HCT116 (cell line): ENCODE results near the gene TFE3. TPM values are rescaled to one million over a fixed set of nuclear protein-coding genes. Genes with fewer than 3 reads are reported as not detected.

ENCODE experiments used
- ATAC-seq: fragments of 200-7000 bp; cut with Tn5 transposase; 2 replicates; pipeline ENCODE4 v1.9.1; 2020; ENCODE audit warnings: mild to moderate bottlenecking, moderate library complexity
- BruUV-seq: library from RNA; stranded (reverse); fragments of 400-500 nt; replicated peaks from 2 replicates; lab custom pipeline; 2021; lab: Mats Ljungman, UMichigan
- CTCF ChIA-PET: fragments of 300-600 bp; sonication (Branson Sonifier 250); formaldehyde crosslinking; loops from one replicate; lab custom pipeline; 2021; ENCODE audit warnings: antibody characterized with exemption; lab: Charles Lee
- POLR2A ChIA-PET: fragments of 300-600, 350-600 bp; sonication (Branson Sonifier 250); formaldehyde crosslinking; loops from one replicate; lab custom pipeline; 2021; ENCODE audit warnings: antibody characterized with exemption; lab: Charles Lee
- RAD21 ChIA-PET, 2 experiments: fragments of 300-600 bp; sonication (Branson Sonifier 250); formaldehyde crosslinking; loops; one replicate each; lab custom pipeline; 2023; ENCODE audit warnings: low total read pairs in 2 of 2; ENCODE audit not compliant: uncharacterized antibody in 2 of 2, unreplicated experiment in 2 of 2, low non-redundant PET in 1 of 2; lab: Charles Lee
- DNase-seq: peaks from one replicate; pipeline ENCODE4 v3.0.0-alpha.2; 2010; ENCODE audit warnings: low read depth, low spot score
- H2AFZ ChIP-seq: fragments of 200-600 bp; shearing (Covaris generic), sonication (generic); 2 replicates; pipeline ENCODE4 v1.6.1; 2017; ENCODE audit warnings: low read depth, mixed run types, mixed read lengths, antibody characterized with exemption, low read length; ENCODE audit not compliant: poor library complexity, severe bottlenecking
- H3K27ac ChIP-seq: 2 replicates; pipeline ENCODE4 v1.5.1; 2012; ENCODE audit warnings: low read depth, low read length
- H3K27me3 ChIP-seq: fragments of 200-600 bp; sonication (generic); 2 replicates; pipeline ENCODE4 v1.6.1; 2016; ENCODE audit warnings: mixed run types, low read length, mixed read lengths; ENCODE audit not compliant: insufficient read depth
- H3K36me3 ChIP-seq, 2 experiments: fragments of 200-500 bp in 1 of 2; fragments of 200-600 bp in 1 of 2; sonication (Bioruptor generic) in 1 of 2; sonication (generic) in 1 of 2; 2 replicates each; pipeline versions ENCODE4 v1.5.1 to v1.6.1; 2014 to 2016; ENCODE audit warnings: low read length in 2 of 2, inconsistent platforms in 1 of 2, mixed read lengths in 1 of 2, mixed run types in 1 of 2; ENCODE audit not compliant: insufficient read depth in 2 of 2, control insufficient read depth in 1 of 2
- H3K4me1 ChIP-seq, 2 experiments: fragments of 200-600 bp in 1 of 2; sonication (generic) in 1 of 2; 2 replicates each; pipeline versions ENCODE4 v1.5.1 to v1.6.1; 2012 to 2017; ENCODE audit warnings: low read length in 2 of 2, inconsistent platforms in 1 of 2, mild to moderate bottlenecking in 1 of 2, mixed read lengths in 1 of 2, mixed run types in 1 of 2, moderate library complexity in 1 of 2; ENCODE audit not compliant: insufficient read depth in 2 of 2, control insufficient read depth in 1 of 2
- H3K4me2 ChIP-seq: fragments of 200-600 bp; sonication (generic); 2 replicates; pipeline ENCODE4 v1.6.1; 2017; ENCODE audit warnings: mixed run types, low read length, mixed read lengths
- H3K4me3 ChIP-seq, 2 experiments: fragments of 200-600 bp in 1 of 2; sonication (generic) in 1 of 2; replicated peaks in 1 of 2; 2 replicates each; pipeline ENCODE4 v1.5.1; 2011 to 2016; ENCODE audit warnings: low read length in 2 of 2, control low read depth in 1 of 2, low read depth in 1 of 2, mild to moderate bottlenecking in 1 of 2, mixed read lengths in 1 of 2, mixed run types in 1 of 2
- H3K79me2 ChIP-seq: fragments of 200-600 bp; sonication (generic); 2 replicates; pipeline ENCODE4 v1.6.1; 2017; ENCODE audit warnings: mild to moderate bottlenecking, mixed run types, low read length, moderate library complexity, mixed read lengths; ENCODE audit not compliant: insufficient read depth
- H3K9ac ChIP-seq: fragments of 200-600 bp; sonication (generic); 2 replicates; pipeline ENCODE4 v1.6.1; 2016; ENCODE audit warnings: low read length, mixed read lengths
- H3K9me2 ChIP-seq: fragments of 200-600 bp; sonication (generic), shearing (Covaris generic); 2 replicates; pipeline ENCODE4 v1.6.1; 2017; ENCODE audit warnings: mixed run types, mild to moderate bottlenecking, moderate library complexity; ENCODE audit not compliant: insufficient read depth
- H3K9me3 ChIP-seq, 2 experiments: fragments of 200-500 bp in 1 of 2; fragments of 200-600 bp in 1 of 2; sonication (Bioruptor generic) in 1 of 2; sonication (generic) in 1 of 2; 2 replicates each; pipeline ENCODE4 v1.6.1; 2014 to 2017; ENCODE audit warnings: low read length in 2 of 2, mixed read lengths in 2 of 2, inconsistent platforms in 1 of 2, low read depth in 1 of 2, mild to moderate bottlenecking in 1 of 2, mixed run types in 1 of 2, moderate library complexity in 1 of 2; ENCODE audit not compliant: control insufficient read depth in 1 of 2, insufficient read depth in 1 of 2
- H4K20me1 ChIP-seq: fragments of 200-600 bp; sonication (generic), shearing (Covaris generic); 2 replicates; pipeline ENCODE4 v1.6.1; 2017; ENCODE audit warnings: mixed run types, mild to moderate bottlenecking, moderate library complexity; ENCODE audit not compliant: insufficient read depth
- MAX ChIP-seq: IDR thresholded peaks from 2 replicates; pipeline ENCODE4 v1.6.1; 2012
- POLR2A ChIP-seq: IDR thresholded peaks from 2 replicates; pipeline ENCODE4 v1.7.0; 2011; ENCODE audit warnings: borderline replicate concordance; ENCODE audit not compliant: insufficient read depth, insufficient read length; ENCODE audit errors: extremely low read depth
- POLR2AphosphoS5 ChIP-seq: IDR thresholded peaks from 2 replicates; pipeline ENCODE4 v1.6.1; 2011; ENCODE audit warnings: mild to moderate bottlenecking, low read depth, low read length, moderate library complexity
- RAD21 ChIP-seq: IDR thresholded peaks from 2 replicates; pipeline ENCODE4 v1.6.1; 2012; ENCODE audit warnings: low read depth, mild to moderate bottlenecking
- SIN3A ChIP-seq: IDR thresholded peaks from 2 replicates; pipeline ENCODE4 v1.6.1; 2012; ENCODE audit warnings: low read depth
- SP1 ChIP-seq: IDR thresholded peaks from 2 replicates; pipeline ENCODE4 v1.6.1; 2012; ENCODE audit warnings: low read depth
- ZFX ChIP-seq: fragments of 450-650 bp; IDR thresholded peaks from 2 replicates; pipeline ENCODE4 v1.6.1; 2017
- intact Hi-C: fragments of 100-400 bp; cut with micrococcal nuclease; formaldehyde crosslinking; loops from 2 replicates; pipeline ENCODE4 v1.10.0; 2022
- total RNA-seq: library from RNA; stranded (reverse); gene quantifications from one replicate; pipeline ENCODE4 v1.2.1, GENCODE V29; 2021; ENCODE audit not compliant: unreplicated experiment

The TFE3 gene
- total RNA-seq, 1 experiment from 2014 or later, result 17.1 TPM

GRCh38 chrX:49030283-49030682, 12.9 kb downstream of the TFE3 start:
- Histone ChIP-seq H3K4me1 (peaks cover 3% of the 10 kb centered on the region in 2 experiments; a peak in 2 of 4 replicates), H4K20me1 (no peaks in the 10 kb centered on the region), H3K36me3 (peaks cover 0 to 10% of the 10 kb centered on the region in 2 experiments; a peak in 3 of 4 replicates), H2AFZ (no peak overlapping the region), H3K9me2 (no peaks in the 10 kb centered on the region), H3K4me3 (no peak overlapping the region), H3K9me3 (no peaks in the 10 kb centered on the region), H3K4me2 (no peak overlapping the region), H3K9ac (no peak overlapping the region), H3K27ac (no peak overlapping the region), H3K27me3 (no peaks in the 10 kb centered on the region), H3K79me2 (no peaks in the 10 kb centered on the region)
- no peak for DNase-seq
- ChIA-PET CTCF (no interaction called here), RAD21 (no interaction called here), POLR2A (interaction anchor here (0.9 kb wide), 1 partner anchor 9 kb away, joined by 3 read pairs; no protein-coding TSS in a partner anchor)
- intact Hi-C loops, result loop anchor here (2.0 kb wide), 1 partner anchor 57 kb away; no protein-coding TSS in a partner anchor
- TF ChIP-seq ZFX (no peak), RAD21 (no peak), SP1 (no peak), POLR2A (no peak)
- BruUV-seq, result no TSS peak
- ATAC-seq, result no peak

- H3K9me3 ChIP-seq, result no peaks in the 10 kb centered on the region
- H3K36me3 ChIP-seq, result peaks cover 0 to 10% of the 10 kb centered on the region in 2 experiments; a peak in 3 of 4 replicates
- POLR2A ChIA-PET, result no interaction called here
- H3K79me2 ChIP-seq, result no peaks in the 10 kb centered on the region
- no peak overlapping the region for H2AFZ ChIP-seq
- no peaks in the 10 kb centered on the region for H3K27me3 ChIP-seq
- TF ChIP-seq POLR2AphosphoS5 (peak; percentile 14; the same call in 1 of the 2 replicates), MAX (no peak), SIN3A (no peak)
- TF ChIP-seq, all 23 proteins: peak for 1
- RAD21 ChIA-PET, result no interaction called here
- CTCF ChIA-PET, result no interaction called here
- H3K27ac ChIP-seq, result no peak overlapping the region
- H3K9me2 ChIP-seq, result no peaks in the 10 kb centered on the region
- no peak overlapping the region for H3K4me2 ChIP-seq
- H3K4me1 ChIP-seq, result peaks cover 3% of the 10 kb centered on the region in 2 experiments; a peak in 2 of 4 replicates
- BruUV-seq, result no TSS peak
- H3K9ac ChIP-seq, result no peak overlapping the region
- no peak overlapping the region for H3K4me3 ChIP-seq
- H4K20me1 ChIP-seq, result no peaks in the 10 kb centered on the region
- ATAC-seq (peak; percentile 97), DNase-seq (peak; percentile 37)
- intact Hi-C loops, result loop anchor here (2.0 kb wide), 1 partner anchor 57 kb away; no protein-coding TSS in a partner anchor
Observed at GRCh38 chrX:49029876-49030275, 13.3 kb downstream of the TFE3 start.
